Measurements from ENCODE around the gene OSCP1. TPM values are rescaled to one million over a fixed set of nuclear protein-coding genes. Genes with fewer than 3 reads are reported as not detected.
A peak's percentile ranks its signal among the peaks of the same experiment; 100 is the strongest.
"Not testable (repeated sequence)": the region's sequence is repeated elsewhere in the genome, so short reads cannot be mapped to it uniquely, and the experiment has no call there.

Gene OSCP1
- total RNA-seq, result 1 to 10 TPM; 5.9 to 6.4 TPM
- long read RNA-seq, transcript OSCP1-201 (10 exons, 1,455 nt), result major isoform, 7 of 9 reads
- long read RNA-seq, partial matches to known transcripts, result 1 of 9 reads
- long read RNA-seq, other reads (novel, unspliced or antisense), result 1 of 9 reads

DNA sequence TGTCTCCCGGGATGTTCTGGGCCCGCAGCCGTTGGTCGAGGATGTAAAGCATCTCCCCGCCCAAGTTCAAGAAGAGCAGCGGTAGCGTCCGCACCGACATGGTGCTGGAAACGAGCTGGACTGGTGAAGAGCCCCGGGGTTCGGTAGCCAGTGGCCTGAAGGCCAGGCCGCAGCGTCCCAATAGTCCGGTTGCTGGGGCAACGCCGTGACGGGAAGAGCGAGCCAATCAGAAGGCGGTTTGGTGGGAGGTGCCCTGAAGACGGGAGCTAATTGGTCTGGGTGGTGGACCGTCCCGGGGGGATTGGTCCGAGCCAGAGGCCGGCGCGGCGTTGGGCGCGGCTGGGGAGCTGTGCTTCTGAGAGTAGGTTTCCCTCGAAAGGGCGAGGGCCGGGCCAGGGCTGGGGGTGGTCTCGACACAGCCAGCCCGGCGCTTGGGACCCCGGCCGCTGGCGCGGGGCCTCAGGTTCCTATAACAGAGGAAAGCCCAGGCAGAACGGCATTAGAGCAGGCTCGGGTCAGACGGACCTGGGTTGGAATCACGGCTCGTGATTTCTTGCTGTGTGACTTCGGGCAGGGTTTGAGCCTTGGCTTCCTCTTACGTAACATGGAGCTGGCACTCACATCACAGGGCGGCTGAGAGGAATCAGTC lies at the start of gene OSCP1:
Gene OSCP1 (minus strand): TSS at position 182 of the 649 bp plus-strand sequence. CDS start 82 bp downstream, at position 100.
- intact Hi-C loops (cut with DNase I), result no loop called here
- ATAC-seq (peak; percentile 99), DNase-seq (peak; percentile 96)

GRCh38 chr1:36497207-36497606 lies 47.0 kb upstream of the OSCP1 start:
- intact Hi-C loops (cut with DNase I), result no loop called here
- DNase-seq (no peak), ATAC-seq (no peak)

DNA sequence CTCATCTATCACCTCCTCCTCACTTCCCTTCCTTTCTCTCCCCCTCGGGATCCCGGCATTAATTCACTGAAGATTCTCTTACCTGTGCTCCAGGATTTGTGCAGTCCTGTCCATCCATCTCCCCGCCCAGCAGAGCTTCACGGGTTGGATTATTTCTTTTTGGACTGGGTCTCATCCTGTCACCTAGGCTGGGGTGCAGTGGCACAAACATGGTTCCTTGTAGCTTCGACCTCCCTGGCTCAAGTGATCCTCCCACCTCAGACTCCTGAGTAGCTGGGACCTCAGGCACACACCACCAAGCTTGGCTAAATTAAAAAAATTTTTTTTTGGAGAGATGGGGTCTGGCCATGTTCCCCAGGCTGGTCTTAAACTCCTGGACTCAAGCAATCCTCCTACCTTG lies 44.7 kb upstream of the OSCP1 start:
- no peak for DNase-seq
- intact Hi-C loops (cut with DNase I), result no loop called here
- ATAC-seq, result no peak

DNA sequence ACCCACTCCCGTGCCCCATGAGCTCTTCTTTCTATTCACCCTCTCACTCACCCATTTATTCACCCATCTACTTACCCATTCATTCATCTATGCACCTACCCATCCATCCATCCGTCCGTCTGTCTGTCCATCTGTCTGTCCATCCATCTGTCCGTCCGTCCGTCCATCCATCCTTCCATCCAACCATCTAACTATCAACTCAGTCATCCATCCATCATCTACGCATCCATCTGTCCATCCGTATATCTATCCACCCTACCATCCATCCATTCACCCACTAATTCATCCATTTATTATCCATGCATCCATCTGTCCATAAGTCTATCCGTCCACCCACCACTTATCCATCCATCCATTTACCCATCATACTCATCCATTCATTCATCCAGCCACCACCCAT lies 43.3 kb upstream of the OSCP1 start:
- DNase-seq (no peak), ATAC-seq (no peak)

GRCh38 chr1:36492491-36492890 lies 42.2 kb upstream of the OSCP1 start:
- ATAC-seq (no peak), DNase-seq (no peak)
- intact Hi-C loops (cut with DNase I), result no loop called here

More for the DNA sequence above, 43.3 kb upstream of the OSCP1 start:
- intact Hi-C loops (cut with DNase I), result no loop called here

GRCh38 chr1:36489258-36490051 lies 39.2 kb upstream of the OSCP1 start:
- intact Hi-C loops (cut with DNase I); DNase-seq; ATAC-seq: not testable (repeated sequence)

DNA sequence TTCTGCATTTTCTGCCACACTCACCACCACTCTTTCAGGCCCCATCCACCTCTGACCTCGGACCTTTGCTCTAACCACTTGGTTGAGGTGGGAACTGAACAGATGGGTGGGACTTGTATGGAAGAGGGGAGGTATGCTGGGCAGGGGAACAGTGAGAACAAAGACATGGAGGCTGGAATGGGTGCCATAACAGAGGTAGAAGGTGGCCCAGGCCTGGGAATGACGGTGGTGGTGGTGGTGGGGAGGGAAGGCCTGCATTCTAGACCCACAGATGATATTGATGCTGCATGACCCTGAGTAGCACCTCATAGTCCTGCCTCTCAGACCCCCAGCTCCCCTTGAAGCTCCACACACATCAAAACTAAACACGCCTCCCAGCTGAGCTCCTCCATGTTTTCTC lies 37.7 kb upstream of the OSCP1 start:
- intact Hi-C loops (cut with DNase I), result no loop called here
- DNase-seq (no peak), ATAC-seq (no peak)

GRCh38 chr1:36487336-36487725 lies 37.1 kb upstream of the OSCP1 start:
- intact Hi-C loops (cut with DNase I); ATAC-seq; DNase-seq: not testable (repeated sequence)

- intact Hi-C loops (cut with DNase I), result no loop called here
- ATAC-seq (peak; percentile 61 to 82), DNase-seq (peak; percentile 44)
Observed at GRCh38 chr1:36486439-36487335, 36.4 kb upstream of the OSCP1 start.

- intact Hi-C loops (cut with DNase I), result no loop called here
- DNase-seq, result no peak
- no peak for ATAC-seq
Observed at GRCh38 chr1:36486093-36486438, 35.8 kb upstream of the OSCP1 start.

DNA sequence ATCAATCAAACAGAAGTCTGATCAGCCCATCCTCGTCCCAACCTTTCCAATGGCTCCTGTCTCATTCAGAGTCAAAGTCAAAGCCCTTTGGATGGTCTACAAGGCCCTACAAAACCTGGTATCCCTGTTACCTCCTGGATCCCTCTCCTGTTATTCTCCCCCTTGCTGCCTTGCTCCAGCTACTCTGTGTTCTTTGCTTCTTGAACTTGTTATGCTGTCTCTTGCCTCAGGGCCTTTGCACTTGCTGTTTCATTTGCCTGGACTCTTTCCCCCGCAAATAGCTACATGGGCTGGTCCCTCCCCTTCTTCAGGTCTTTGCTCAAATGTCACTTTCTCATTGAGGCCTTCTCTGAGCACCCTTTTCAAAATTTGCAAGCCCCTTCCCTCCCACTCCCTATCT lies 33.8 kb upstream of the OSCP1 start:
- ATAC-seq (no peak), DNase-seq (no peak)
- intact Hi-C loops (cut with DNase I), result no loop called here

DNA sequence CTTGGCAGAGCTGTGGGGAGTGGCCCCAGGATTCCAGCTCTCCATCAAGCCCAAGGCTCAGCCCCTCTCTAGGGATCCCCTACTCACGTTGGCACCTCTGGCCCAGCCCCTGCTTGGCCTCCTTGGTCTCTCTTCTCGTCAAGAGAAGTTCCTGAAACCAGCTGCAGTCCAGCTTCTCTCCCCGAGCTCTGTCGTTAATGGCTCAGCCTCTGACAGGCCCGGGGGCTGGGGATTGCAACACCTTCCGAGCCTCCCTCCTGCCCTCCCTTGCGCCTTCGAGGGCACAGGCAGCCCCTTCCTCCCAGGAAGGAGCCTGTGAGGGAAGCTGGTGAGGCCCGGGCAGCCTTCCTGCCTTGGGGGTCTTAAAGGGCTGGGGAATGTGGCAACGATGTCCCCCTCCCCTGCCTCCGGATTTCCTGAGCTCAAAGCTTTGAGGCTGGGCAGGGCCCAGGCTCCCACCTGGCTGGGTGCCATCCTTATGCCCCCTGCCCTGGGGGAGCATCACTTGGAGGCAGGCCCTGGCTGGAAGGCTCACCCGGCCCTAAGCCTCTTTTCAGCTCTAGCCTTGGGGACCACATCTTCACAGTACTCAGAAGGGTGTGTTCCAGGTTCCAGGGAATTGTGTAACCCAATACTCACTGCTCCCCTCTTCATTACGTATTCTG lies 32.6 kb upstream of the OSCP1 start, which contains the start of gene CSF3R:
Gene CSF3R (minus strand): TSS at position 190 of the 665 bp plus-strand sequence. CDS start 3,417 bp downstream, outside the sequence.
- ATAC-seq, result peak; percentile 14 to 27

DNA sequence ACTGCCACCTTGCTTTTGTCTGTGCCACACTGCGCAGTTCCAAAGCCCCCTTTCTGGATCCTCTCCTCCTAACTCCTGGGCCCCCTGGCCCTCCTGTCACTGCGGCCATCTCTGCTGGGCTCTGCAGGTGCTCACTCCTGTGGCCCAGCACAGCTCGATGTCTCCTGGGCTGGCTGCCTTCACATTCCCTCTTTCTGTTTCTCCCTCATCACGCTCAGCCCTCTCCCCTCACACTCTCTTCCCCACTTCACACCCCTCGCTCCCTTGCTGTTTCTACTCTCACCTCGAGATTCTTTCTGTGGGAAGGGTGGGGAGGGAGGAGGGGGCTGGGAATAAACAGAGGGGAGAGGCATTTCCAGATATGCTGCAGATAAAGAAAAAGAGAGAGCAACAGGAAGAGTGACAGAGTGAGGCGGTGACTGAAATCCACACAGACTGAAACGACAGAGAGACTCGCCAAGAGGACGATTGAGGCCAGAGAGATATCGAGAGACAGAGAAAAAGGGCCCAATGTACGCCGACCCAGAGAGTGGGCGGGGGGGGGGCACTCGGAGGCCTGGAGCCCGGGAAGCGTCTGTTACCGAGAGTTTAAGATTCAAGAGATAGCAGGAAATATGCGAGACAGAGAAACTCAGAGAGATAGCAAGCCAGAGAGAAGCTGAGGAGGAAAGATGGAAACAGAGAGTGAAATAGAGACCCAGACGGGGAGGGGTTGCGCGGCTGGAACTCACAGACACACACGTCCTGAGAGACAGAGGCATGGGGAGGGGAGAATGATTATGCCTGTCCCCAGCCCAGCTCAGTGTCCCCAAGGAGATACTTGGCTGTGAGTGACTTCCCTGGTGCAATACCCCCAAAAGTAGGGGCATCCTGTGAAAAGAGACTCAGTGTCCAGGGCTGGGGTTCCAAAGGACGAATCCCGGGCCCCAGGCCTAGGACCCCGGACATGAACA lies 31.8 kb upstream of the OSCP1 start:
- peak in 1 of 2 donors; percentile 18 for ATAC-seq
- intact Hi-C loops (cut with DNase I), result no loop called here

More for the DNA sequence above, 32.6 kb upstream of the OSCP1 start, which contains the start of gene CSF3R:
- intact Hi-C loops (cut with DNase I), result no loop called here
- DNase-seq, result no peak

GRCh38 chr1:36481091-36481490 lies 30.8 kb upstream of the OSCP1 start:
- intact Hi-C loops (cut with DNase I), result no loop called here
- DNase-seq (no peak), ATAC-seq (no peak)

More for the DNA sequence above, 31.8 kb upstream of the OSCP1 start:
- no peak for DNase-seq

GRCh38 chr1:36480161-36480560 lies 29.9 kb upstream of the OSCP1 start:
- intact Hi-C loops (cut with DNase I), result no loop called here
- DNase-seq (no peak), ATAC-seq (no peak)

GRCh38 chr1:36479505-36480051 lies 29.3 kb upstream of the OSCP1 start:
- intact Hi-C loops (cut with DNase I), result no loop called here
- no peak for ATAC-seq
- DNase-seq, result no peak

GRCh38 chr1:36477615-36478014 lies 27.4 kb upstream of the OSCP1 start:
- ATAC-seq; DNase-seq; intact Hi-C loops (cut with DNase I): not testable (repeated sequence)

Data from left cardiac atrium (tissue), 4 donors.